ENCODE results near the gene ALDH3B1.
"Not testable (repeated sequence)": the region's sequence is repeated elsewhere in the genome, so short reads cannot be mapped to it uniquely, and the experiment has no call there.

Gene ALDH3B1

GRCh38 chr11:68010090-68011041 lies at the start of gene ALDH3B1:
Gene ALDH3B1 (plus strand): TSS chr11:68010327. CDS start chr11:68015298, 4,971 bp downstream.
- no peak for DNase-seq

GRCh38 chr11:67963217-67963616 lies 46.9 kb upstream of the ALDH3B1 start:
- DNase-seq, result not testable (repeated sequence)

- not testable (repeated sequence) for DNase-seq
These were observed 46.2 kb upstream of the ALDH3B1 start for GRCh38 chr11:67963879-67964278.

- not testable (repeated sequence) for DNase-seq
These were observed 45.4 kb upstream of the ALDH3B1 start for GRCh38 chr11:67964746-67965145.

- DNase-seq, result not testable (repeated sequence)
These were observed 44.2 kb upstream of the ALDH3B1 start for GRCh38 chr11:67965830-67966348.

GRCh38 chr11:67974746-67975145 lies 35.4 kb upstream of the ALDH3B1 start:
- DNase-seq, result not testable (repeated sequence)

- DNase-seq, result not testable (repeated sequence)
These were observed 31.2 kb upstream of the ALDH3B1 start for GRCh38 chr11:67978766-67979418.

GRCh38 chr11:67981226-67981625 lies 28.9 kb upstream of the ALDH3B1 start:
- DNase-seq, result not testable (repeated sequence)

GRCh38 chr11:67982255-67982857 lies 27.8 kb upstream of the ALDH3B1 start:
- not testable (repeated sequence) for DNase-seq

GRCh38 chr11:67983951-67984350 lies 26.2 kb upstream of the ALDH3B1 start:
- DNase-seq, result no peak

- not testable (repeated sequence) for DNase-seq
These were observed 24.8 kb upstream of the ALDH3B1 start for GRCh38 chr11:67985302-67985701.

GRCh38 chr11:67990546-67991346 lies 19.4 kb upstream of the ALDH3B1 start:
- not testable (repeated sequence) for DNase-seq

- not testable (repeated sequence) for DNase-seq
These were observed 18.6 kb upstream of the ALDH3B1 start for GRCh38 chr11:67991347-67992121.

GRCh38 chr11:67993821-67994220 lies 16.3 kb upstream of the ALDH3B1 start:
- DNase-seq, result not testable (repeated sequence)

GRCh38 chr11:67994387-67994786 lies 15.7 kb upstream of the ALDH3B1 start:
- not testable (repeated sequence) for DNase-seq

- DNase-seq, result not testable (repeated sequence)
These were observed 15.0 kb upstream of the ALDH3B1 start for GRCh38 chr11:67995129-67995528.

GRCh38 chr11:67995579-67995978 lies 14.5 kb upstream of the ALDH3B1 start:
- not testable (repeated sequence) for DNase-seq

- DNase-seq, result no peak
These were observed 14.1 kb upstream of the ALDH3B1 start for GRCh38 chr11:67996051-67996450.

- no peak for DNase-seq
These were observed 13.3 kb upstream of the ALDH3B1 start for GRCh38 chr11:67996622-67997474.

GRCh38 chr11:67997475-67997921 lies 12.6 kb upstream of the ALDH3B1 start:
- DNase-seq, result no peak
